GM23338 (cell line): ENCODE measurements around the gene SF1. TPM values are rescaled to one million over a fixed set of nuclear protein-coding genes. Genes with fewer than 3 reads are reported as not detected.
A peak's percentile ranks its signal among the peaks of the same experiment; 100 is the strongest.

ENCODE experiments used
- ATAC-seq: fragments of 200-7000 bp; cut with Tn5 transposase; 3 replicates; pipeline ENCODE4 v1.9.1; 2020
- DNase-seq: peaks from one replicate; pipeline ENCODE4 v3.0.0-alpha.2; 2015; ENCODE audit warnings: low spot score
- H2AFZ ChIP-seq: fragments of 200-600 bp; sonication (generic); 2 replicates; pipeline ENCODE4 v1.8.0; 2016; ENCODE audit warnings: antibody characterized with exemption, mild to moderate bottlenecking, moderate library complexity
- H3F3A ChIP-seq: fragments of 200-600 bp; sonication (generic); replicated peaks from 2 replicates; pipeline ENCODE4 v1.8.0; 2017; ENCODE audit warnings: antibody characterized with exemption, mixed run types, low read depth
- H3K27ac ChIP-seq: fragments of 200-600 bp; sonication (generic); 2 replicates; pipeline ENCODE4 v1.6.1; 2016; ENCODE audit warnings: low read depth
- H3K27me3 ChIP-seq: fragments of 200-600 bp; sonication (generic); 2 replicates; pipeline ENCODE4 v1.8.0; 2016; ENCODE audit warnings: mild to moderate bottlenecking, mixed run types, moderate library complexity; ENCODE audit not compliant: insufficient read depth
- H3K36me3 ChIP-seq: fragments of 200-600 bp; sonication (generic); 2 replicates; pipeline ENCODE4 v1.8.0; 2016; ENCODE audit warnings: mild to moderate bottlenecking; ENCODE audit not compliant: insufficient read depth
- H3K4me1 ChIP-seq: fragments of 200-600 bp; sonication (generic); 2 replicates; pipeline ENCODE4 v1.8.0; 2016; ENCODE audit warnings: mild to moderate bottlenecking, moderate library complexity; ENCODE audit not compliant: insufficient read depth
- H3K4me2 ChIP-seq: fragments of 200-600 bp; sonication (generic); 2 replicates; pipeline ENCODE4 v1.7.1; 2017; ENCODE audit warnings: mixed run types
- H3K4me3 ChIP-seq: fragments of 200-600 bp; sonication (generic); 2 replicates; pipeline ENCODE4 v1.6.1; 2016; ENCODE audit warnings: mixed run types
- H3K79me2 ChIP-seq: fragments of 200-600 bp; sonication (generic); replicated peaks from 2 replicates; pipeline ENCODE4 v1.8.0; 2017; ENCODE audit warnings: mild to moderate bottlenecking; ENCODE audit not compliant: insufficient read depth
- H3K9me2 ChIP-seq: fragments of 200-600 bp; sonication (generic); 2 replicates; pipeline ENCODE4 v1.8.0; 2017; ENCODE audit not compliant: insufficient read depth
- H4K20me1 ChIP-seq: fragments of 200-600 bp; sonication (generic); replicated peaks from 2 replicates; pipeline ENCODE4 v1.8.0; 2017; ENCODE audit warnings: mild to moderate bottlenecking; ENCODE audit not compliant: insufficient read depth
- H3K27ac Mint-ChIP-seq: 2 replicates; pipeline ENCODE4 v1.8.0; 2020; ENCODE audit warnings: inconsistent platforms, mild to moderate bottlenecking, moderate library complexity, mixed read lengths
- H3K27me3 Mint-ChIP-seq: 3 replicates; pipeline ENCODE4 v1.8.0; 2022; ENCODE audit warnings: low read depth, mild to moderate bottlenecking, moderate library complexity, mixed read lengths, inconsistent platforms; ENCODE audit not compliant: insufficient read depth, poor library complexity
- H3K36me3 Mint-ChIP-seq: 3 replicates; pipeline ENCODE4 v1.8.0; 2021; ENCODE audit warnings: low read depth, mild to moderate bottlenecking, inconsistent platforms, moderate library complexity, mixed read lengths
- H3K4me1 Mint-ChIP-seq: 3 replicates; pipeline ENCODE4 v1.8.0; 2020; ENCODE audit warnings: mild to moderate bottlenecking, inconsistent platforms, mixed read lengths
- H3K4me3 Mint-ChIP-seq: 3 replicates; pipeline ENCODE4 v1.8.0; 2021; ENCODE audit warnings: moderate library complexity, mild to moderate bottlenecking, inconsistent platforms, mixed read lengths
- H3K9me3 Mint-ChIP-seq: 3 replicates; pipeline ENCODE4 v1.8.0; 2020; ENCODE audit warnings: moderate library complexity, mild to moderate bottlenecking, inconsistent platforms, mixed read lengths
- CREB1 ChIP-seq: fragments of 250-450 bp; sonication (Bioruptor Pico); IDR thresholded peaks from 2 replicates; pipeline ENCODE4 v1.5.0; 2020; ENCODE audit warnings: low read depth, mild to moderate bottlenecking, moderate library complexity
- ETS1 ChIP-seq: IDR thresholded peaks from 2 replicates; pipeline ENCODE4 v1.6.1; 2016; ENCODE audit warnings: antibody characterized with exemption
- EZH2 ChIP-seq: fragments of 200-600 bp; sonication (generic); IDR thresholded peaks from one replicate; pipeline ENCODE4 v1.8.0; 2017; ENCODE audit warnings: antibody characterized with exemption, mild to moderate bottlenecking, low read depth; ENCODE audit not compliant: unreplicated experiment
- NANOG ChIP-seq: IDR thresholded peaks from 2 replicates; pipeline ENCODE4 v1.6.1; 2016; ENCODE audit warnings: antibody characterized with exemption, borderline replicate concordance
- STAT1 ChIP-seq: IDR thresholded peaks from one replicate; pipeline ENCODE4 v1.6.1; 2016; ENCODE audit warnings: antibody characterized with exemption; ENCODE audit not compliant: unreplicated experiment
- ZNF331 ChIP-seq: fragments of 250-450 bp; sonication (Bioruptor Pico); IDR thresholded peaks from 2 replicates; pipeline ENCODE4 v1.5.0; 2020; ENCODE audit warnings: low read depth, mild to moderate bottlenecking, moderate library complexity
- ZNF462 ChIP-seq: fragments of 250-450 bp; sonication (Bioruptor Pico); IDR thresholded peaks from 2 replicates; pipeline ENCODE4 v1.5.0; 2020; ENCODE audit warnings: mild to moderate bottlenecking, moderate library complexity
- polyA plus RNA-seq: library from polyadenylated mRNA; unstranded; fragments of >200 nt; fragmentation: Nextera tagmentation; extraction: Ambion mirVana; gene quantifications from 2 replicates; pipeline ENCODE4 v1.2.1, GENCODE V29; 2016
- total RNA-seq: library from RNA; depleted of rRNA; stranded (reverse); fragments of >200 nt; shearing (Covaris generic); gene quantifications from 2 replicates; pipeline ENCODE4 v1.2.3, GENCODE V29; 2014

SF1 gene
- total and polyA plus RNA-seq, 2 experiments from 2014 or later = 76.9 to 252 TPM

- Histone ChIP-seq H3K36me3 (no peaks in the 10 kb centered on the region), H3F3A (peaks cover 8% of the 10 kb centered on the region; the same call in 1 of the 2 replicates), H3K4me3 (peak overlapping the region; percentile 65), H4K20me1 (0 out of 2 replicates have a peak, but pooled peaks cover 3% of the 10 kb centered on the region), H2AFZ (peak overlapping the region; percentile 76), H3K79me2 (no peaks in the 10 kb centered on the region), H3K4me2 (peak overlapping the region; percentile 78), H3K27me3 (no peaks in the 10 kb centered on the region), H3K27ac (no peak overlapping the region), H3K4me1 (peaks cover 4% of the 10 kb centered on the region; the same call in 1 of the 2 replicates), H3K9me2 (no peaks in the 10 kb centered on the region)
- Mint-ChIP-seq H3K9me3 (no peaks in the 10 kb centered on the region), H3K4me1 (peaks cover 14% of the 10 kb centered on the region), H3K27me3 (peaks cover 10% of the 10 kb centered on the region), H3K4me3 (peak overlapping the region; percentile 69), H3K36me3 (peaks cover 17% of the 10 kb centered on the region), H3K27ac (no peak overlapping the region)
- peak; percentile 17 for DNase-seq
- ATAC-seq = peak; percentile 5; the same call in 2 of the 3 replicates
- TF ChIP-seq STAT1 = no peak
- no peak for TF ChIP-seq EZH2
- 0 out of 2 replicates have a peak, but pooled peaks have one; percentile 4 for TF ChIP-seq CREB1 (CRISPR knock-in tag)
- TF ChIP-seq NANOG = no peak
Measured at GRCh38 chr11:64802370-64803157, 24.2 kb upstream of the SF1 start.

- Mint-ChIP-seq H3K27ac (no peak overlapping the region), H3K4me3 (peak overlapping the region; percentile 69), H3K9me3 (no peaks in the 10 kb centered on the region), H3K27me3 (peaks cover 4% of the 10 kb centered on the region), H3K36me3 (peaks cover 10% of the 10 kb centered on the region), H3K4me1 (peaks cover 14% of the 10 kb centered on the region)
- H3K36me3 ChIP-seq = no peaks in the 10 kb centered on the region
- H3K4me3 ChIP-seq = peak overlapping the region; percentile 65
- DNase-seq (no peak), ATAC-seq (no peak)
- H3K4me1 ChIP-seq = peaks cover 4% of the 10 kb centered on the region; the same call in 1 of the 2 replicates
- no peak overlapping the region; the same call in 1 of the 2 replicates for H3K4me2 ChIP-seq
- no peaks in the 10 kb centered on the region for H3K79me2 ChIP-seq
- H3K27me3 ChIP-seq = no peaks in the 10 kb centered on the region
- TF ChIP-seq ETS1 (no peak), NANOG (no peak)
- H4K20me1 ChIP-seq = 0 out of 2 replicates have a peak, but pooled peaks cover 3% of the 10 kb centered on the region
- peaks cover 8% of the 10 kb centered on the region; the same call in 1 of the 2 replicates for H3F3A ChIP-seq
- H3K27ac ChIP-seq = no peak overlapping the region
- H2AFZ ChIP-seq = no peak overlapping the region
- H3K9me2 ChIP-seq = no peaks in the 10 kb centered on the region
Measured at GRCh38 chr11:64801561-64802369, 23.4 kb upstream of the SF1 start.

GRCh38 chr11:64801158-64801464, 22.8 kb upstream of the SF1 start:
- no peak overlapping the region for H3K4me2 ChIP-seq
- no peak overlapping the region for H2AFZ ChIP-seq
- H3K9me3 Mint-ChIP-seq = no peaks in the 10 kb centered on the region
- peaks cover 8% of the 10 kb centered on the region; the same call in 1 of the 2 replicates for H3F3A ChIP-seq
- no peaks in the 10 kb centered on the region for H4K20me1 ChIP-seq
- peaks cover 14% of the 10 kb centered on the region for H3K4me1 Mint-ChIP-seq
- no peak overlapping the region for H3K27ac ChIP-seq
- no peak for ATAC-seq
- no peaks in the 10 kb centered on the region for H3K27me3 ChIP-seq
- H3K36me3 Mint-ChIP-seq = peaks cover 6% of the 10 kb centered on the region
- no peaks in the 10 kb centered on the region for H3K9me2 ChIP-seq
- no peak for DNase-seq
- H3K4me1 ChIP-seq = peaks cover 4% of the 10 kb centered on the region; the same call in 1 of the 2 replicates
- H3K27ac Mint-ChIP-seq = no peak overlapping the region
- no peaks in the 10 kb centered on the region for H3K36me3 ChIP-seq
- H3K27me3 Mint-ChIP-seq = peaks cover 4% of the 10 kb centered on the region
- no peak overlapping the region for H3K4me3 ChIP-seq
- no peaks in the 10 kb centered on the region for H3K79me2 ChIP-seq
- H3K4me3 Mint-ChIP-seq = no peak overlapping the region
- no peak for TF ChIP-seq ZNF462 (CRISPR knock-in tag)
- no peak for TF ChIP-seq NANOG
- no peak for TF ChIP-seq ZNF331 (CRISPR knock-in tag)
